Fibroblast of lung (primary cell): ENCODE data around the gene DUSP5. TPM values are rescaled to one million over a fixed set of nuclear protein-coding genes. Genes with fewer than 3 reads are reported as not detected.

Experiments
- DNase-seq, 2 donors: peaks; one replicate each; pipeline versions ENCODE4 v3.0.0 to v3.0.0-alpha.2; 2010; ENCODE audit warnings: low read depth in 2 of 2
- H2AFZ ChIP-seq: 2 replicates; pipeline ENCODE4 v1.5.1; 2012; ENCODE audit warnings: low read length, control low read depth, inconsistent platforms
- H3K27ac ChIP-seq: 2 replicates; pipeline ENCODE4 v1.5.1; 2011; ENCODE audit warnings: low read length, control low read depth; ENCODE audit not compliant: insufficient read depth
- H3K27me3 ChIP-seq: 2 replicates; pipeline ENCODE4 v1.5.1; 2011; ENCODE audit warnings: mild to moderate bottlenecking, low read length; ENCODE audit not compliant: control insufficient read depth, insufficient read depth
- H3K36me3 ChIP-seq: 2 replicates; pipeline ENCODE4 v1.5.1; 2011; ENCODE audit warnings: low read length; ENCODE audit not compliant: control insufficient read depth, insufficient read depth
- H3K4me1 ChIP-seq: 2 replicates; pipeline ENCODE4 v1.5.1; 2011; ENCODE audit warnings: low read length; ENCODE audit not compliant: control insufficient read depth, insufficient read depth; ENCODE audit errors: extremely low read depth
- H3K4me2 ChIP-seq: 2 replicates; pipeline ENCODE4 v1.5.1; 2011; ENCODE audit warnings: low read length, control low read depth; ENCODE audit not compliant: insufficient read depth; ENCODE audit errors: extremely low read depth
- H3K4me3 ChIP-seq, 4 experiments: fragments of 200-600 bp in 1 of 4; sonication (generic) in 1 of 4; replicated peaks in 1 of 4; 2 replicates each; pipeline ENCODE4 v1.5.1; 2011 to 2016; ENCODE audit warnings: low read length in 4 of 4, low read depth in 3 of 4, mild to moderate bottlenecking in 3 of 4, control low read depth in 2 of 4, inconsistent platforms in 1 of 4, mixed read lengths in 1 of 4; ENCODE audit not compliant: insufficient read depth in 1 of 4; ENCODE audit errors: control extremely low read depth in 1 of 4
- H3K79me2 ChIP-seq: 2 replicates; pipeline ENCODE4 v1.5.1; 2012; ENCODE audit warnings: mild to moderate bottlenecking, low read length, inconsistent platforms; ENCODE audit not compliant: control insufficient read depth, insufficient read depth
- H3K9ac ChIP-seq: 2 replicates; pipeline ENCODE4 v1.5.1; 2011; ENCODE audit warnings: mild to moderate bottlenecking, low read length, control low read depth; ENCODE audit not compliant: insufficient read depth
- H3K9me3 ChIP-seq: 2 replicates; pipeline ENCODE4 v1.5.1; 2012; ENCODE audit warnings: low read depth, low read length; ENCODE audit not compliant: control insufficient read depth, insufficient read depth
- H4K20me1 ChIP-seq: 2 replicates; pipeline ENCODE4 v1.5.1; 2011; ENCODE audit warnings: low read length; ENCODE audit not compliant: control insufficient read depth, insufficient read depth; ENCODE audit errors: extremely low read depth
- EZH2 ChIP-seq: IDR thresholded peaks from 2 replicates; pipeline ENCODE4 v1.5.1; 2012; ENCODE audit warnings: low read length, control low read depth, mild to moderate bottlenecking; ENCODE audit errors: missing control alignments
- polyA plus RNA-seq, 2 donors: library from polyadenylated mRNA; depleted of rRNA in 1 of 2; stranded (reverse) in 1 of 2; unstranded in 1 of 2; fragments of >200 nt; gene quantifications; 2 replicates each; pipeline ENCODE4 v1.2.1, GENCODE V29; 2011 to 2012; ENCODE audit warnings: missing spikeins in 1 of 2
- total RNA-seq: library from RNA; depleted of rRNA; stranded (reverse); fragments of >200 nt; gene quantifications from 2 replicates; pipeline ENCODE4 v1.2.1, GENCODE V29; 2014
- TF ChIP-seq, protein P1 (sequence below), 2 donors: IDR thresholded peaks in 1 of 2; conservative IDR thresholded peaks in 1 of 2; 1 replicate in 1 of 2; 2 replicates in 1 of 2; pipeline ENCODE4 v1.5.1; 2011 to 2012; ENCODE audit warnings: low read length in 2 of 2, control low read depth in 1 of 2, inconsistent platforms in 1 of 2, low read depth in 1 of 2, mild to moderate bottlenecking in 1 of 2

Gene DUSP5
- total and polyA plus RNA-seq, 2 donors (not counting 1 experiment from before 2014, with no cell fraction given), result 27.6 to 37.7 TPM

DNA sequence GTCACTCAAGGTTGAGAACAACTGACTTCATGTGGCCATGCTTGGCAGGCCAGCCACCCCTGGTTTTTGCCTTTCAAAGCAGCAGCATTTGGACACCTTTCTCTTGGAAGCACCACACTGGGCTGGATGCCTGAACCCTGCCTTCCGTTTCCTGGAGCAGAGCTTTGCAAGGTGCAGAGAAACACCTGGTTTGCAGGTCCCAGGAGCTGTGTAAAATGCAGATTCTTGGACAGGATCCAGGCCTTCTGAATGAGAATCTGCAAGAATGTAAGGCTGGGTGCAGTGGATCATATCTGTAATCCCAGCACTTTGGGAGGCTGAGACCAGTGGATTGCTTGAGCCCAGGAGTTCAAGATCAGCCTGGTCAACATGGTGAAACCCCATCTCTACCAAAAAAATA, 18.0 kb upstream of the DUSP5 start:
- no peaks in the 10 kb centered on the region for H3K36me3 ChIP-seq
- H3K79me2 ChIP-seq, result no peaks in the 10 kb centered on the region
- H3K4me1 ChIP-seq, result no peaks in the 10 kb centered on the region
- DNase-seq, result no peak
- no peak overlapping the region for H3K4me3 ChIP-seq
- TF ChIP-seq, protein P1, sequence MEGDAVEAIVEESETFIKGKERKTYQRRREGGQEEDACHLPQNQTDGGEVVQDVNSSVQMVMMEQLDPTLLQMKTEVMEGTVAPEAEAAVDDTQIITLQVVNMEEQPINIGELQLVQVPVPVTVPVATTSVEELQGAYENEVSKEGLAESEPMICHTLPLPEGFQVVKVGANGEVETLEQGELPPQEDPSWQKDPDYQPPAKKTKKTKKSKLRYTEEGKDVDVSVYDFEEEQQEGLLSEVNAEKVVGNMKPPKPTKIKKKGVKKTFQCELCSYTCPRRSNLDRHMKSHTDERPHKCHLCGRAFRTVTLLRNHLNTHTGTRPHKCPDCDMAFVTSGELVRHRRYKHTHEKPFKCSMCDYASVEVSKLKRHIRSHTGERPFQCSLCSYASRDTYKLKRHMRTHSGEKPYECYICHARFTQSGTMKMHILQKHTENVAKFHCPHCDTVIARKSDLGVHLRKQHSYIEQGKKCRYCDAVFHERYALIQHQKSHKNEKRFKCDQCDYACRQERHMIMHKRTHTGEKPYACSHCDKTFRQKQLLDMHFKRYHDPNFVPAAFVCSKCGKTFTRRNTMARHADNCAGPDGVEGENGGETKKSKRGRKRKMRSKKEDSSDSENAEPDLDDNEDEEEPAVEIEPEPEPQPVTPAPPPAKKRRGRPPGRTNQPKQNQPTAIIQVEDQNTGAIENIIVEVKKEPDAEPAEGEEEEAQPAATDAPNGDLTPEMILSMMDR (conservative IDR thresholded peaks at IDR 0.05 in 1 of 2, IDR thresholded peaks at IDR 0.05 in 1 of 2; ENCODE audit: low read depth in 1 of 2, low read length in 2 of 2), result no peak
- no peak for TF ChIP-seq EZH2
- no peaks in the 10 kb centered on the region for H3K9me3 ChIP-seq
- H4K20me1 ChIP-seq, result no peaks in the 10 kb centered on the region
- no peak overlapping the region for H2AFZ ChIP-seq
- no peak overlapping the region for H3K27ac ChIP-seq
- H3K4me2 ChIP-seq, result no peak overlapping the region
- H3K27me3 ChIP-seq, result no peaks in the 10 kb centered on the region
- no peak overlapping the region for H3K9ac ChIP-seq

DNA sequence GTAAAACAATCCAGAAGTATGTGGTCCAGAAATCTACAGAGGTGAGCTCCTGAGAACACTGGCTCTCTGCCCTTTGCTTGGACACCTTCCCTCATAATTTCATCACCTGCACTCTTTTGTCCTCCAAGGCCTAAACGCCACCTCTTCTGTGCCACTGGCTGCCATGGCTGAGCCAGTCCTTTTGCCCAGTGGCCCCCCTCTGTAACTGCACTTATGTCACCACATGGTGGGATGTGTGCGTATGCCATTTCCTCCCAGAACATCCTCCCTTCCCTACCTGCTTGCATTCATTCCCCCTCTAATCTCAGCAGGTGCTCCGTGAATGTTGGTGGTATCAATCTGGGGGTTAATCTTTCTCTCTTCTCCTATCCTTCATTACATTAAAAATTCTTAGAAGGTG, 17.3 kb upstream of the DUSP5 start:
- TF ChIP-seq EZH2, result no peak
- TF ChIP-seq, protein P1 (conservative IDR thresholded peaks at IDR 0.05 in 1 of 2, IDR thresholded peaks at IDR 0.05 in 1 of 2; ENCODE audit: low read depth in 1 of 2, low read length in 2 of 2), result no peak
- Histone ChIP-seq H3K4me3 (no peak overlapping the region), H3K27ac (no peak overlapping the region), H3K79me2 (no peaks in the 10 kb centered on the region), H3K4me1 (no peaks in the 10 kb centered on the region), H3K36me3 (no peaks in the 10 kb centered on the region), H3K27me3 (no peaks in the 10 kb centered on the region), H4K20me1 (no peaks in the 10 kb centered on the region), H3K4me2 (no peak overlapping the region), H3K9me3 (no peaks in the 10 kb centered on the region), H3K9ac (no peak overlapping the region), H2AFZ (no peak overlapping the region)
- no peak for DNase-seq

DNA sequence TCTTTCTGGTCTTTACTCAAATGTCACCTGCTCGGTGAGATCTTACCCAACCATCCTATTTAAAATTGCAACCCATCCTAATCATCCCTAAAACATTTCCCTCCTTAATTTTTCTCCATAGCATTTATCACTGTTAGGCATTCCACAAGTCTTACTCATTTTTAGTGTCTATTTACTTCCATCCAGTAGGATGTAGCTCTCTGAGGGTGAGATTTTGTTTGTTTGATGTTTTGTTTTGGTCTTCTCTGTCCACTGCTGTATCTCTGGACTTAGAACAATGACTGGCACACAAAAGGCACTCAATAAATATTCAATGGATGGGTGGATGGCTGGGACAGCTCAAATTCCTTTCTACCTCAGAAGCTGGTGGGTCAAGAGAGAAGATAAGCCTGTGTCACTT, 15.8 kb upstream of the DUSP5 start:
- Histone ChIP-seq H3K27me3 (no peaks in the 10 kb centered on the region), H3K9me3 (no peaks in the 10 kb centered on the region), H2AFZ (no peak overlapping the region), H3K4me1 (peaks cover 2% of the 10 kb centered on the region), H3K27ac (no peak overlapping the region), H4K20me1 (no peaks in the 10 kb centered on the region), H3K9ac (no peak overlapping the region), H3K4me2 (no peak overlapping the region), H3K79me2 (no peaks in the 10 kb centered on the region), H3K36me3 (no peaks in the 10 kb centered on the region), H3K4me3 (no peak overlapping the region)
- peak in 1 of 2 donors; percentile 40 for DNase-seq
- no peak for TF ChIP-seq EZH2
- TF ChIP-seq, protein P1 (conservative IDR thresholded peaks at IDR 0.05 in 1 of 2, IDR thresholded peaks at IDR 0.05 in 1 of 2; ENCODE audit: low read depth in 1 of 2, low read length in 2 of 2), result no peak
